ENCODE data around the gene SHKBP1. TPM values are rescaled to one million over a fixed set of nuclear protein-coding genes. Genes with fewer than 3 reads are reported as not detected.

Gene SHKBP1
- total and polyA plus RNA-seq, 10 of the 15 experiments (the other 5 are each of a cell fraction or from before 2014, with no cell fraction given) = 2.3 to 123 (median 67.0) TPM

DNA sequence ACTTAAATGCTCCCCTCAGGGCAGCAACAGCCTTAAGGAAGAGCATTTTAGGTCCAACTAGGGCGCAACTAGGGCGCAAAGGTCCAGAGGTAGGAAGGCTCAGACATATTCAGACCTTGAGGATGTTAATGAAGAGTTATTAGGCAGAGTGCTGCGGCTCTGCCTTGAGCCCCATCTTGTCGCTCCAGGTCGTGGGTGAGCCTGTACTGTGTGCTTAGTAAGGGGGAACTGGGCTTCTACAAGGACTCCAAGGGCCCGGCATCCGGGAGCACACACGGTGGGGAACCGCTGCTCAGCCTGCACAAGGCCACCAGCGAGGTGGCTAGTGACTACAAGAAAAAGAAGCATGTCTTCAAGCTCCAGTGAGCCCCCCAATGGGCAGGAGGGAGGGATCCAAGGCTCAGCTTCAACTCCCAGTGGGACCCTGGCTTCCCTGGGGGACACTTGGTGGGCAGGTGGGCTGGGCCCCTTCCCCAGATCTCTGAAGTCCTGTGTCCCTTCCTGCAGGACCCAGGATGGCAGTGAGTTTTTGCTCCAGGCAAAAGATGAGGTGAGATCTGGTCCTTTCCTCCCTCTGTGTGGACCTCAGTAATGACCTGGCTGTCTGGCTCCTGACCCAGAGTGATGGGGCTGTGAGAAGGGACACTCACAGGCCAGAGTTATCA lies 4.7 kb upstream of the SHKBP1 start:
- ChIA-PET RAD21 (ENCODE audit: unreplicated experiment) (no interaction called here), POLR2A (interaction anchor here (1.7 kb wide), 1 partner anchor 106 kb away, joined by 5 read pairs; the partner anchor contains the start of gene BLVRB), CTCF (interaction anchor here (1.3 to 1.8 kb wide), 4 partner anchors 31 to 267 kb away, joined by 3 to 10 read pairs (median 8); no protein-coding TSS in a partner anchor), SMC1A (ENCODE audit: uncharacterized antibody, unreplicated experiment) (no interaction called here)
- Histone ChIP-seq H3K27ac (ENCODE audit: control insufficient read depth, insufficient read depth) (no peak overlapping the region), H3K79me2 (ENCODE audit: control insufficient read depth, insufficient read depth, low read length) (peaks cover 1% of the 10 kb centered on the region), H3K9me3 (replicated peaks; ENCODE audit: control insufficient read depth, insufficient read depth, low read length) (no peaks in the 10 kb centered on the region), H3K4me2 (ENCODE audit: control insufficient read depth, insufficient read depth) (no peak overlapping the region), H3K4me1 (ENCODE audit: control insufficient read depth, insufficient read depth, low read length) (peaks cover 4% of the 10 kb centered on the region), H3K9ac (ENCODE audit: control insufficient read depth, insufficient read depth, low read length) (no peak overlapping the region), H4K20me1 (ENCODE audit: control insufficient read depth, insufficient read depth) (no peaks in the 10 kb centered on the region), H3K27me3 (replicated peaks in 1 of 2; ENCODE audit: control insufficient read depth in 2 of 2, insufficient read depth in 2 of 2, low read length in 1 of 2) (peaks cover 4 to 9% of the 10 kb centered on the region in 2 experiments; a peak in 3 of 4 replicates), H2AFZ (ENCODE audit: control insufficient read depth, low read depth, low read length) (no peak overlapping the region), H3K4me3 (no peak overlapping the region), H3K36me3 (ENCODE audit: control insufficient read depth in 2 of 2, insufficient read depth in 2 of 2, low read length in 1 of 2) (no peaks in the 10 kb centered on the region)
- TF ChIP-seq, protein P1, sequence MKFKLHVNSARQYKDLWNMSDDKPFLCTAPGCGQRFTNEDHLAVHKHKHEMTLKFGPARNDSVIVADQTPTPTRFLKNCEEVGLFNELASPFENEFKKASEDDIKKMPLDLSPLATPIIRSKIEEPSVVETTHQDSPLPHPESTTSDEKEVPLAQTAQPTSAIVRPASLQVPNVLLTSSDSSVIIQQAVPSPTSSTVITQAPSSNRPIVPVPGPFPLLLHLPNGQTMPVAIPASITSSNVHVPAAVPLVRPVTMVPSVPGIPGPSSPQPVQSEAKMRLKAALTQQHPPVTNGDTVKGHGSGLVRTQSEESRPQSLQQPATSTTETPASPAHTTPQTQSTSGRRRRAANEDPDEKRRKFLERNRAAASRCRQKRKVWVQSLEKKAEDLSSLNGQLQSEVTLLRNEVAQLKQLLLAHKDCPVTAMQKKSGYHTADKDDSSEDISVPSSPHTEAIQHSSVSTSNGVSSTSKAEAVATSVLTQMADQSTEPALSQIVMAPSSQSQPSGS (IDR thresholded peaks at IDR 0.05; ENCODE audit: low read length) = no peak
- TF ChIP-seq POU2F2 (IDR thresholded peaks at IDR 0.05; ENCODE audit: borderline replicate concordance, low read depth, low read length) = no peak
- no peak for DNase-seq (ENCODE audit: low read depth, low spot score)
- in situ Hi-C loops (cut with MboI) = no loop called here
- ATAC-seq = no peak
- no TSS peak for BruUV-seq (replicated peaks)
- WGBS (ENCODE audit: insufficient coverage, insufficient replicate concordance, low lambda C conversion rate, missing lambda C conversion rate) = 64% methylated on average over 10 of the region's 10 CpGs
- intact Hi-C loops (cut with micrococcal nuclease; ENCODE audit: unreplicated experiment) = no loop called here
- FAIRE-seq = no peak

- H3K4me3 ChIP-seq = no peak overlapping the region
- in situ Hi-C loops (cut with MboI) (no loop called here), intact Hi-C loops (cut with micrococcal nuclease; ENCODE audit: unreplicated experiment) (no loop called here)
- ChIA-PET POLR2A (no interaction called here), SMC1A (ENCODE audit: uncharacterized antibody, unreplicated experiment) (no interaction called here), CTCF (interaction anchor here (1.5 kb wide), 1 partner anchor 30 kb away, joined by 4 read pairs; no protein-coding TSS in a partner anchor), RAD21 (ENCODE audit: unreplicated experiment) (no interaction called here)
- H2AFZ ChIP-seq (ENCODE audit: control insufficient read depth, low read depth, low read length) = no peak overlapping the region
- DNase-seq (ENCODE audit: low read depth, low spot score) (no peak), ATAC-seq (no peak), FAIRE-seq (no peak)
- peaks cover 21% of the 10 kb centered on the region for H3K4me1 ChIP-seq (ENCODE audit: control insufficient read depth, insufficient read depth, low read length)
- peaks cover 7% of the 10 kb centered on the region for H3K79me2 ChIP-seq (ENCODE audit: control insufficient read depth, insufficient read depth, low read length)
- no peaks in the 10 kb centered on the region for H4K20me1 ChIP-seq (ENCODE audit: control insufficient read depth, insufficient read depth)
- no peaks in the 10 kb centered on the region for H3K9me3 ChIP-seq (replicated peaks; ENCODE audit: control insufficient read depth, insufficient read depth, low read length)
- no peak overlapping the region for H3K9ac ChIP-seq (ENCODE audit: control insufficient read depth, insufficient read depth, low read length)
- peaks cover 1 to 2% of the 10 kb centered on the region in 2 experiments; a peak in 3 of 4 replicates for H3K36me3 ChIP-seq (ENCODE audit: control insufficient read depth in 2 of 2, insufficient read depth in 2 of 2, low read length in 1 of 2)
- H3K27ac ChIP-seq (ENCODE audit: control insufficient read depth, insufficient read depth) = no peak overlapping the region
- BruUV-seq (replicated peaks) = no TSS peak
- H3K4me2 ChIP-seq (ENCODE audit: control insufficient read depth, insufficient read depth) = no peak overlapping the region
- no peaks in the 10 kb centered on the region for H3K27me3 ChIP-seq (replicated peaks in 1 of 2; ENCODE audit: control insufficient read depth in 2 of 2, insufficient read depth in 2 of 2, low read length in 1 of 2)
- WGBS (ENCODE audit: insufficient coverage, insufficient replicate concordance, low lambda C conversion rate, missing lambda C conversion rate) = 90% methylated on average over 18 of the region's 18 CpGs
- TF ChIP-seq ZNF622 (IDR thresholded peaks at IDR 0.05) (no peak), GABPA (IDR thresholded peaks at IDR 0.05; ENCODE audit: low read depth) (no peak), ZBTB4 (CRISPR knock-in tag; IDR thresholded peaks at IDR 0.05) (no peak), NRF1 (conservative IDR thresholded peaks at IDR 0.05; ENCODE audit: low read depth, low read length) (no peak), PBX3 (IDR thresholded peaks at IDR 0.05; ENCODE audit: insufficient replicate concordance, low read depth, low read length) (no peak)
- TF ChIP-seq, protein P2, sequence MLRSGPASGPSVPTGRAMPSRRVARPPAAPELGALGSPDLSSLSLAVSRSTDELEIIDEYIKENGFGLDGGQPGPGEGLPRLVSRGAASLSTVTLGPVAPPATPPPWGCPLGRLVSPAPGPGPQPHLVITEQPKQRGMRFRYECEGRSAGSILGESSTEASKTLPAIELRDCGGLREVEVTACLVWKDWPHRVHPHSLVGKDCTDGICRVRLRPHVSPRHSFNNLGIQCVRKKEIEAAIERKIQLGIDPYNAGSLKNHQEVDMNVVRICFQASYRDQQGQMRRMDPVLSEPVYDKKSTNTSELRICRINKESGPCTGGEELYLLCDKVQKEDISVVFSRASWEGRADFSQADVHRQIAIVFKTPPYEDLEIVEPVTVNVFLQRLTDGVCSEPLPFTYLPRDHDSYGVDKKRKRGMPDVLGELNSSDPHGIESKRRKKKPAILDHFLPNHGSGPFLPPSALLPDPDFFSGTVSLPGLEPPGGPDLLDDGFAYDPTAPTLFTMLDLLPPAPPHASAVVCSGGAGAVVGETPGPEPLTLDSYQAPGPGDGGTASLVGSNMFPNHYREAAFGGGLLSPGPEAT (IDR thresholded peaks at IDR 0.05; ENCODE audit: low read depth) = no peak
Measured at GRCh38 chr19:40575326-40575725, 1.3 kb upstream of the SHKBP1 start.
